PC-3 (cell line): ENCODE measurements around the gene ADAMTS17. TPM values are rescaled to one million over a fixed set of nuclear protein-coding genes. Genes with fewer than 3 reads are reported as not detected.

Experiments used
- ATAC-seq: fragments of 200-7000 bp; cut with Tn5 transposase; 2 replicates; pipeline ENCODE4 v1.9.1; 2020; ENCODE audit warnings: mild to moderate bottlenecking, moderate library complexity
- BruUV-seq: library from RNA; stranded (reverse); fragments of 400-500 nt; replicated peaks from 2 replicates; lab custom pipeline; 2021; lab: Mats Ljungman, UMichigan
- CTCF ChIA-PET: fragments of 300-600 bp; sonication (Branson Sonifier 250); formaldehyde crosslinking; loops from one replicate; lab custom pipeline; 2022; ENCODE audit warnings: antibody characterized with exemption; lab: Charles Lee
- POLR2A ChIA-PET: fragments of 300-600 bp; sonication (Branson Sonifier 250); formaldehyde crosslinking; loops from one replicate; lab custom pipeline; 2022; ENCODE audit warnings: antibody characterized with exemption; ENCODE audit not compliant: unreplicated experiment; lab: Charles Lee
- DNase-seq: peaks from one replicate; pipeline ENCODE4 v3.0.0-alpha.2; 2015
- H2AFZ ChIP-seq: fragments of 300-600 bp; sonication (generic); 2 replicates; pipeline ENCODE4 v1.6.0; 2016; ENCODE audit warnings: antibody characterized with exemption, low read length
- H3F3A ChIP-seq: fragments of 300-600 bp; sonication (generic); one replicate; pipeline ENCODE4 v1.6.0; 2017; ENCODE audit warnings: antibody characterized with exemption, low read length, control low read depth, mild to moderate bottlenecking; ENCODE audit not compliant: unreplicated experiment
- H3K27ac ChIP-seq: fragments of 300-600 bp; sonication (generic); 2 replicates; pipeline ENCODE4 v1.5.1; 2016; ENCODE audit warnings: mild to moderate bottlenecking, low read length
- H3K27me3 ChIP-seq: fragments of 300-600 bp; sonication (generic); 2 replicates; pipeline ENCODE4 v1.6.1; 2016; ENCODE audit warnings: low read length, mixed read lengths
- H3K36me3 ChIP-seq: fragments of 300-600 bp; sonication (generic); 2 replicates; pipeline ENCODE4 v1.6.1; 2016; ENCODE audit warnings: low read depth, mixed run types, low read length, mixed read lengths
- H3K4me1 ChIP-seq: fragments of 300-600 bp; sonication (generic); 2 replicates; pipeline ENCODE4 v1.5.1; 2016; ENCODE audit warnings: low read length; ENCODE audit not compliant: insufficient read depth
- H3K4me2 ChIP-seq: fragments of 300-600 bp; sonication (generic); 2 replicates; pipeline ENCODE4 v1.6.0; 2016; ENCODE audit warnings: low read length
- H3K4me3 ChIP-seq: fragments of 300-600 bp; sonication (generic); 2 replicates; pipeline ENCODE4 v1.5.1; 2016; ENCODE audit warnings: mild to moderate bottlenecking, low read length, mixed read lengths
- H3K79me2 ChIP-seq: fragments of 300-600 bp; sonication (generic); 2 replicates; pipeline ENCODE4 v1.6.1; 2017; ENCODE audit warnings: low read length, mixed read lengths
- H3K9ac ChIP-seq: fragments of 300-600 bp; sonication (generic); 2 replicates; pipeline ENCODE4 v1.6.0; 2016; ENCODE audit warnings: mild to moderate bottlenecking, low read length
- H3K9me2 ChIP-seq: fragments of 300-600 bp; sonication (generic); replicated peaks from 2 replicates; pipeline ENCODE4 v1.6.1; 2016; ENCODE audit warnings: mixed run types, low read length, mixed read lengths
- H3K9me3 ChIP-seq: fragments of 300-600 bp; sonication (generic); 2 replicates; pipeline ENCODE4 v1.6.1; 2016; ENCODE audit warnings: low read length, mixed read lengths
- H4K20me1 ChIP-seq: fragments of 300-600 bp; sonication (generic); 2 replicates; pipeline ENCODE4 v1.6.1; 2016; ENCODE audit warnings: low read length, mixed read lengths
- EZH2 ChIP-seq: fragments of 300-600 bp; sonication (generic); IDR thresholded peaks from one replicate; pipeline ENCODE4 v1.6.1; 2017; ENCODE audit warnings: antibody characterized with exemption, mild to moderate bottlenecking, low read length; ENCODE audit not compliant: unreplicated experiment
- EZH2phosphoT487 ChIP-seq: fragments of 300-600 bp; sonication (generic); IDR thresholded peaks from 2 replicates; pipeline ENCODE4 v1.6.1; 2018; ENCODE audit warnings: mild to moderate bottlenecking, antibody characterized with exemption, low read length, borderline replicate concordance
- intact Hi-C: fragments of 100-400 bp; cut with micrococcal nuclease; formaldehyde crosslinking; loops from 2 replicates; pipeline ENCODE4 v1.9.0; 2023
- total RNA-seq: library from RNA; depleted of rRNA; stranded (reverse); fragments of >200 nt; gene quantifications from 2 replicates; pipeline ENCODE4 v1.2.3, GENCODE V29; 2014
- TF ChIP-seq, protein P1 (sequence below): fragments of 300-600 bp; sonication (generic); conservative IDR thresholded peaks from 2 replicates; pipeline ENCODE4 v1.5.1; 2017; ENCODE audit warnings: antibody characterized with exemption, low read depth, mild to moderate bottlenecking, low read length

ADAMTS17 gene
- total RNA-seq, 1 experiment from 2014 or later, result 6.9 TPM

DNA sequence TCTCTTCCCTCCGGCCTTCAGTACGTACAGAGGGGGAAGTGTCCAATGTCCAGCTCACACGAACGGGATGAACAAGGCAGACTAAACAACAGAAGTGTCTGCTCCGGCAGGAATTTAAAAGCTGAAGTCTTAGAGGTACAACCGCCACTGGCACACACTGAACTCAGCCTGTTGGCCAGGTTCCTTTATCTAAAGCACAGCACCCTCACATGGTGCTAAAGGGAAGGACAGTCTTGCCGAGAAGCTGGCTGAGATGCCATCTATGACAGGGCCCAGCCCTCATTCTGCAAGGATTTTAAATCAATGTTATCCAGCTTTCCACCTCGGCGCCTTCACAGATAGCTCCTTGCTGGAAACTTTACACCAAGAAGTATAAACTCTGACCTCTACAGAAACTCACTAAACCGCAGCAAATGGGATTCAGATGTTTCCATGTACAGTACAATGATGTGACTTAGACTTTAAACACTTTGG lies 2.8 kb downstream of the ADAMTS17 start:
- Histone ChIP-seq H3K9me3 (no peaks in the 10 kb centered on the region), H3K4me3 (peak overlapping the region; percentile 21; the same call in 1 of the 2 replicates), H3K27me3 (no peaks in the 10 kb centered on the region), H3K79me2 (no peaks in the 10 kb centered on the region), H3K4me1 (peaks cover 20% of the 10 kb centered on the region), H3K27ac (no peak overlapping the region), H3K4me2 (peak overlapping the region; percentile 52), H3K9ac (no peak overlapping the region), H2AFZ (0 out of 2 replicates have a peak overlapping the region, but pooled peaks have one; percentile 34), H3K36me3 (no peaks in the 10 kb centered on the region), H4K20me1 (no peaks in the 10 kb centered on the region), H3K9me2 (no peaks in the 10 kb centered on the region), H3F3A (no peaks in the 10 kb centered on the region)
- ATAC-seq (peak; percentile 56), DNase-seq (peak; percentile 88)
- intact Hi-C loops, result loop anchor here (1.0 to 2.0 kb wide), 3 partner anchors 296 to 410 kb away; no protein-coding TSS in a partner anchor
- TF ChIP-seq EZH2, result no peak
- TF ChIP-seq EZH2phosphoT487, result no peak
- TF ChIP-seq, protein P1, sequence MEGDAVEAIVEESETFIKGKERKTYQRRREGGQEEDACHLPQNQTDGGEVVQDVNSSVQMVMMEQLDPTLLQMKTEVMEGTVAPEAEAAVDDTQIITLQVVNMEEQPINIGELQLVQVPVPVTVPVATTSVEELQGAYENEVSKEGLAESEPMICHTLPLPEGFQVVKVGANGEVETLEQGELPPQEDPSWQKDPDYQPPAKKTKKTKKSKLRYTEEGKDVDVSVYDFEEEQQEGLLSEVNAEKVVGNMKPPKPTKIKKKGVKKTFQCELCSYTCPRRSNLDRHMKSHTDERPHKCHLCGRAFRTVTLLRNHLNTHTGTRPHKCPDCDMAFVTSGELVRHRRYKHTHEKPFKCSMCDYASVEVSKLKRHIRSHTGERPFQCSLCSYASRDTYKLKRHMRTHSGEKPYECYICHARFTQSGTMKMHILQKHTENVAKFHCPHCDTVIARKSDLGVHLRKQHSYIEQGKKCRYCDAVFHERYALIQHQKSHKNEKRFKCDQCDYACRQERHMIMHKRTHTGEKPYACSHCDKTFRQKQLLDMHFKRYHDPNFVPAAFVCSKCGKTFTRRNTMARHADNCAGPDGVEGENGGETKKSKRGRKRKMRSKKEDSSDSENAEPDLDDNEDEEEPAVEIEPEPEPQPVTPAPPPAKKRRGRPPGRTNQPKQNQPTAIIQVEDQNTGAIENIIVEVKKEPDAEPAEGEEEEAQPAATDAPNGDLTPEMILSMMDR, result peak; percentile 83
- BruUV-seq, result TSS peak; percentile 53
- POLR2A ChIA-PET, result interaction anchor here (0.6 kb wide), 1 partner anchor 512 kb away, joined by 3 read pairs; no protein-coding TSS in a partner anchor
- CTCF ChIA-PET, result interaction anchor here (0.5 to 1.4 kb wide), 6 partner anchors 11 to 411 kb away, joined by 3 to 6 read pairs (median 4); no protein-coding TSS in a partner anchor

DNA sequence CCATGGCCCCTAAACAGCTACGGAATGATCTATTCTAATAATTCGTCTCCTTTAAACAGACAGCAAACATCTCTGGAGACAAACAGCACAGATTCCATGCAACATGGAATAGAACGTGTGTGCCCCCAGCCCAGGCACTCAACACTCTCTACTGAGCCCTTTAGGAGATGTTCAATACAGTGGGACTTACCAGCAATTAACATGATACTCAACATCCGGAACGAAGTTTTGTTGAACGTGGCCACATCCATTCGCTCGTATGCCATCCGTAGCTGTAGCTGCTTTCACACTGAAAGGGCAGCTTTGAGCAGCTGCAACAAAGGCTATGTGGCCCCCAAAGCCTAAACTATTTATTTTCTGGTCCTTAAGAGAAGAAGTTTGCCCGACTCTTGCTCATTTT lies 3.5 kb downstream of the ADAMTS17 start:
- H3K9ac ChIP-seq, result no peak overlapping the region

More for the DNA sequence above, 3.5 kb downstream of the ADAMTS17 start:
- Histone ChIP-seq H3K27ac (no peak overlapping the region), H4K20me1 (no peaks in the 10 kb centered on the region), H3K79me2 (no peaks in the 10 kb centered on the region), H3F3A (no peaks in the 10 kb centered on the region), H2AFZ (no peak overlapping the region), H3K4me2 (no peak overlapping the region), H3K27me3 (no peaks in the 10 kb centered on the region), H3K9me3 (no peaks in the 10 kb centered on the region), H3K4me3 (no peak overlapping the region), H3K4me1 (peaks cover 20% of the 10 kb centered on the region), H3K36me3 (no peaks in the 10 kb centered on the region), H3K9me2 (no peaks in the 10 kb centered on the region)
- ChIA-PET POLR2A (no interaction called here), CTCF (interaction anchor here (0.6 to 1.1 kb wide), 3 partner anchors 97 to 407 kb away, joined by 3 to 4 read pairs (median 4); no protein-coding TSS in a partner anchor)
- DNase-seq (no peak), ATAC-seq (no peak)
- TF ChIP-seq EZH2, result no peak
- TF ChIP-seq EZH2phosphoT487, result no peak
- TF ChIP-seq, protein P1, result no peak
- BruUV-seq, result no TSS peak
- intact Hi-C loops, result loop anchor here (2.0 kb wide), 1 partner anchor 409 kb away; no protein-coding TSS in a partner anchor
